Tibial nerve (tissue), 4 donors: ENCODE data around the gene PADI1. TPM values are rescaled to one million over a fixed set of nuclear protein-coding genes. Genes with fewer than 3 reads are reported as not detected.

Source experiments
- DNase-seq, 2 donors: peaks; one replicate each; pipeline ENCODE4 v3.0.0-alpha.2; 2019; ENCODE audit warnings: low spot score in 2 of 2
- H3K27ac ChIP-seq, 4 donors: fragments of 200-600 bp; sonication (generic) in 3 of 4; one replicate each; pipeline ENCODE4 v1.5.1; 2017 to 2019; ENCODE audit warnings: mild to moderate bottlenecking in 1 of 4
- H3K27me3 ChIP-seq, 2 donors: fragments of 200-600 bp; sonication (generic) in 1 of 2; one replicate each; pipeline versions ENCODE4 v1.5.1 to v1.6.0; 2017 to 2019
- H3K36me3 ChIP-seq, 3 donors: fragments of 200-600 bp; sonication (generic); one replicate each; pipeline ENCODE4 v1.5.1; 2018 to 2019
- H3K4me1 ChIP-seq, 4 donors: fragments of 200-600 bp; sonication (generic) in 3 of 4; one replicate each; pipeline ENCODE4 v1.5.1; 2017 to 2019
- H3K4me3 ChIP-seq, 4 donors: fragments of 200-600 bp; sonication (generic) in 3 of 4; one replicate each; pipeline ENCODE4 v1.5.1; 2017 to 2019; ENCODE audit warnings: mild to moderate bottlenecking in 1 of 4, moderate library complexity in 1 of 4
- H3K9me3 ChIP-seq, 4 donors: fragments of 200-600 bp; sonication (generic) in 3 of 4; one replicate each; pipeline ENCODE4 v1.5.1; 2017 to 2019
- EP300 ChIP-seq, 2 donors: sonication (generic); formaldehyde crosslinking; IDR thresholded peaks; one replicate each; pipeline ENCODE4 v1.6.1; 2017; ENCODE audit warnings: antibody characterized with exemption in 2 of 2, mild to moderate bottlenecking in 1 of 2
- POLR2A ChIP-seq, 2 donors: fragments of 450-650 bp; IDR thresholded peaks; one replicate each; pipeline ENCODE4 v1.6.1; 2017; ENCODE audit warnings: antibody characterized with exemption in 2 of 2, mild to moderate bottlenecking in 2 of 2, moderate library complexity in 2 of 2
- WGBS, 2 donors: methylation state at CpG; one replicate each; pipeline ENCODE4 v1.1.5; 2018; 5-methylcytosine and 5-hydroxymethylcytosine counted together
- total RNA-seq, 4 donors: library from RNA; depleted of rRNA; stranded (reverse); fragments of >200 nt; gene quantifications; one replicate each; pipeline ENCODE4 v1.1.0, GENCODE V29; 2016
- TF ChIP-seq, protein P1 (sequence below), 5 experiments: fragments of 200-600 bp in 3 of 5; fragments of 450-650 bp in 2 of 5; sonication (generic) in 3 of 5; IDR thresholded peaks; one replicate each; pipeline ENCODE4 v1.5.1; 2016 to 2019; ENCODE audit warnings: antibody characterized with exemption in 5 of 5, mild to moderate bottlenecking in 3 of 5, moderate library complexity in 2 of 5

PADI1 gene
- total RNA-seq, 4 donors from 2014 or later = not detected

DNA sequence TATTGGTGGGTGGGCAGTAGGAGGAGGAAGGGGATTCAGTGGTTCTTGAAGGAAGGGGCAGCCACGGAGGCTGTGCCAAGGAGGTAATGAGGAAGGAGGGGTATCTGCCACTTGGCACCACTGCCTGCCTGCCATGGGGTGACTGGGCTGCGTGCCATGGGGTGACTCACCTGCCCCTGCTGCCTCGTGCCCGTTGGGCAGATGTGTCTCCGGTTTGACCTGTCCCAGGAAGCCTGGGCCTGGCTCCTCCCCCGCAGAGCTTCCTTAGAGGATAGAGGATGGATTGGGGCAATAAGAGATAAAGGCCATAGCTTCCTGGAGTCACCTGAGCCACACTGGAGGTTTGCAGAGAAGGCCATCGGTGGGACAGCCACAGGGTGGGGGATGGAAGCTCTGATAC, 45.7 kb downstream of the PADI1 start:
- no peak for DNase-seq
- Histone ChIP-seq H3K36me3 (no peaks in the 10 kb centered on the region), H3K4me1 (no peaks in the 10 kb centered on the region), H3K27me3 (peaks cover 0 to 14% of the 10 kb centered on the region in 2 donors), H3K9me3 (no peaks in the 10 kb centered on the region), H3K4me3 (no peak overlapping the region), H3K27ac (no peak overlapping the region)
- no peak for TF ChIP-seq POLR2A (IDR thresholded peaks at IDR 0.05)
- no peak for TF ChIP-seq EP300 (IDR thresholded peaks at IDR 0.05)
- TF ChIP-seq, protein P1, sequence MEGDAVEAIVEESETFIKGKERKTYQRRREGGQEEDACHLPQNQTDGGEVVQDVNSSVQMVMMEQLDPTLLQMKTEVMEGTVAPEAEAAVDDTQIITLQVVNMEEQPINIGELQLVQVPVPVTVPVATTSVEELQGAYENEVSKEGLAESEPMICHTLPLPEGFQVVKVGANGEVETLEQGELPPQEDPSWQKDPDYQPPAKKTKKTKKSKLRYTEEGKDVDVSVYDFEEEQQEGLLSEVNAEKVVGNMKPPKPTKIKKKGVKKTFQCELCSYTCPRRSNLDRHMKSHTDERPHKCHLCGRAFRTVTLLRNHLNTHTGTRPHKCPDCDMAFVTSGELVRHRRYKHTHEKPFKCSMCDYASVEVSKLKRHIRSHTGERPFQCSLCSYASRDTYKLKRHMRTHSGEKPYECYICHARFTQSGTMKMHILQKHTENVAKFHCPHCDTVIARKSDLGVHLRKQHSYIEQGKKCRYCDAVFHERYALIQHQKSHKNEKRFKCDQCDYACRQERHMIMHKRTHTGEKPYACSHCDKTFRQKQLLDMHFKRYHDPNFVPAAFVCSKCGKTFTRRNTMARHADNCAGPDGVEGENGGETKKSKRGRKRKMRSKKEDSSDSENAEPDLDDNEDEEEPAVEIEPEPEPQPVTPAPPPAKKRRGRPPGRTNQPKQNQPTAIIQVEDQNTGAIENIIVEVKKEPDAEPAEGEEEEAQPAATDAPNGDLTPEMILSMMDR (IDR thresholded peaks at IDR 0.05) = no peak
- WGBS, 2 donors = 24 to 39% methylated on average over 7 of the region's 7 CpGs

DNA sequence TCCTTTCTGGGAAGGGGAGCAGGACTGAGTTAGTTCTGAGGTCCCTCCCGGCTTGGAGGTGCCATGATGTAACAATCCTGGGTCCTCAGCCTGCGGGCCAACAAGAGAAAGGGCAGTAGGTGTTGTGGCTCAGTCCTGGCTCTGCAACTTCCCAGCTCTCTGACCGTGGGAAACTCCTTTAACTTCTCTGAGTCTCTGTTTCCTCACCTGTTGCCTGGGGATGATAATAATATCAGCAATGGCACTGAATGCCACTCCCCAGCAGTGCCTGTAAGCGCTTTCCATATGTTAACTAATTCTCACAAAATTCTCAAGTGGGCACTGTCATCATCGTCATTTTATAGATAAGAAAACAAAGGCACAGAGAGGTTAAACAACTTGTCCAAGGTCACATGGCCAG, 46.3 kb downstream of the PADI1 start:
- no peak overlapping the region for H3K27ac ChIP-seq
- TF ChIP-seq, protein P1 (IDR thresholded peaks at IDR 0.05) = no peak
- TF ChIP-seq POLR2A (IDR thresholded peaks at IDR 0.05) (no peak), EP300 (IDR thresholded peaks at IDR 0.05) (no peak)
- no peak for DNase-seq
- no peaks in the 10 kb centered on the region for H3K4me1 ChIP-seq
- no peaks in the 10 kb centered on the region for H3K36me3 ChIP-seq
- H3K4me3 ChIP-seq = no peak overlapping the region
- peaks cover 0 to 15% of the 10 kb centered on the region in 2 donors for H3K27me3 ChIP-seq
- WGBS, 2 donors = 63 to 70% methylated on average over 5 of the region's 5 CpGs
- no peaks in the 10 kb centered on the region for H3K9me3 ChIP-seq

GRCh38 chr1:17251701-17252376, 46.9 kb downstream of the PADI1 start:
- H3K36me3 ChIP-seq = no peaks in the 10 kb centered on the region
- peaks cover 0 to 19% of the 10 kb centered on the region in 2 donors for H3K27me3 ChIP-seq
- H3K4me3 ChIP-seq = no peak overlapping the region
- WGBS, 2 donors = 43 to 66% methylated on average over 3 of the region's 3 CpGs
- H3K9me3 ChIP-seq = no peaks in the 10 kb centered on the region
- TF ChIP-seq EP300 (IDR thresholded peaks at IDR 0.05) (no peak), POLR2A (IDR thresholded peaks at IDR 0.05) (no peak)
- TF ChIP-seq, protein P1 (IDR thresholded peaks at IDR 0.05) = no peak
- H3K27ac ChIP-seq = no peak overlapping the region
- no peaks in the 10 kb centered on the region for H3K4me1 ChIP-seq
- DNase-seq = no peak

- Histone ChIP-seq H3K27ac (no peak overlapping the region), H3K27me3 (peaks cover 0 to 28% of the 10 kb centered on the region in 2 donors), H3K9me3 (no peaks in the 10 kb centered on the region), H3K4me1 (no peaks in the 10 kb centered on the region), H3K4me3 (no peak overlapping the region), H3K36me3 (no peaks in the 10 kb centered on the region)
- TF ChIP-seq, protein P1 (IDR thresholded peaks at IDR 0.05) = no peak
- no peak for TF ChIP-seq EP300 (IDR thresholded peaks at IDR 0.05)
- no peak for TF ChIP-seq POLR2A (IDR thresholded peaks at IDR 0.05)
- WGBS, 2 donors = 55 to 91% methylated on average over 5 of the region's 5 CpGs
- DNase-seq = no peak
Observed at GRCh38 chr1:17255336-17255735, 50.4 kb downstream of the PADI1 start.

DNA sequence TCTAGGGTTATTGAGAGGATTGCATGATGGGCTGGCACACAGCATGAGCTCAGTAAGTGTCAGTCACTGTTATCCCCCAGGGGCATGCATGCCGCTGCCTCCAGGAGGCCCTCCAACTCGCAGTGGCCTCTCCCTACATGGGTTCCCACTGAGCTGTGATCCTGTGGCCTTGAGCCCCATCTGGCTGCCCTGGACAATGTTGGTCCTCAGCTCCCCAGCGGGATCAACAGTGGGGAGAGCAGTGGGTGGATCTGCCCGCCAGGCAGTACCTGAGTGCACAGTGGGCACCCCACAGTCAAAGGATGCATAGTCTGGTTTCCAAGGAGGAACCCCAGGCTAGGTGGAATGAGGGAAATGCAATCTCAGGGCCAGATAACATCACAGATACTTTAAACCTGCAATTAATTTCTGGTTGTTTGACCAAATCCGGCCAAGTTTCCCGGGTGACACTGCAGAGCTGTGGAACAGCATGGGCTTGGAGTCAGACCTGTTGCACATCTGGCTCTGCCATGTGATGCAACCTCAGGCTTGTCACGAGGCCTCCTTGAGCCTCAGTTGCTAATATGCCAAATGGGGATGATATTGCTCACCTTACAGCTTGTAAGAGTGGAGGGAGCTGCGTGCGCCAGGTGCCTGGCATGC, 53.3 kb downstream of the PADI1 start:
- peaks cover 0 to 5% (median 0%) of the 10 kb centered on the region in 4 donors for H3K9me3 ChIP-seq
- H3K27me3 ChIP-seq = peaks cover 0 to 24% of the 10 kb centered on the region in 2 donors
- WGBS, 2 donors = 72 to 79% methylated on average over 6 to 8 of the region's 9 CpGs
- DNase-seq = no peak
- no peak overlapping the region for H3K27ac ChIP-seq
- no peaks in the 10 kb centered on the region for H3K4me1 ChIP-seq
- H3K4me3 ChIP-seq = no peak overlapping the region
- no peaks in the 10 kb centered on the region for H3K36me3 ChIP-seq
- TF ChIP-seq EP300 (IDR thresholded peaks at IDR 0.05) = no peak
